ENCODE results near the gene KRT79.

The KRT79 gene

GRCh38 chr12:52832985-52833905 lies 866 bp downstream of the KRT79 start:
- DNase-seq = peak; percentile 47

GRCh38 chr12:52832451-52832850 lies 1.7 kb downstream of the KRT79 start:
- DNase-seq = peak; percentile 30

- peak; percentile 34 for DNase-seq
Measured at GRCh38 chr12:52831251-52831650, 2.9 kb downstream of the KRT79 start.

DNA sequence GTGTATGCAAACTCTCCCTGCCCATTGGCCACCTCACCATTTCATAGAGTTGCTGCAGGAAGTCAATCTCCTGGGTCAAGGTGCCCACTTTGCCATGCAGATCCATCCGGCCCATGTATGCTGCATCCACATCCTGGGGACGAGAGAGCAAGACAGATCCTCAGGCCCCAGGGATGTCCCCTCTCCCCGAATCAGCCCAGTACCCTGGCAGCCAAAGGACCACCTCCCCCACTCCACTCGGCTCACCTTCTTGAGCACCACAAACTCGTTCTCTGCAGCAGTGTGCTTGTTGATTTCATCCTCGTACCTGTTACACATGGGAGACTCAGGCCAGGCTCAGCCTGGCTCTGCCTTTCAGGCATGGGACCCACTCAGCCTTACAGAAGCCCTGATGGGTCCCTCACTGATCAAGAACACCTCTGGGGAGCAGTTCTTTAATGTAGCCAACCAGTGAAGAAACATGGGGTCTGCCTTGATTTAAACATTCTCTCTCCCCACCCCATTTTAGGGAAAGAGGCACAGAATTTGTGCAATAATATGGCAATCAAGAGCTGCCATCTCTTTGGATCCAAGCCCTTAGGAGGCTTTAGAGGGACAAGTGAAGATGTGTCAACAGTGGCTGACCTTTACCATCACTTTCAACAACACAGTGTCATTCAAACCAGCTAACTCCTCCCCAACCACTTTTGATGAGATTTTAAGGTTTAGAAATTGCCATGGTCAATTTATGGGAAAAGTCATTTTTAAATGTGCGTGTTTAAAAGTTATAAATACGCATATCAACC lies 3.9 kb downstream of the KRT79 start:
- DNase-seq = no peak

DNA sequence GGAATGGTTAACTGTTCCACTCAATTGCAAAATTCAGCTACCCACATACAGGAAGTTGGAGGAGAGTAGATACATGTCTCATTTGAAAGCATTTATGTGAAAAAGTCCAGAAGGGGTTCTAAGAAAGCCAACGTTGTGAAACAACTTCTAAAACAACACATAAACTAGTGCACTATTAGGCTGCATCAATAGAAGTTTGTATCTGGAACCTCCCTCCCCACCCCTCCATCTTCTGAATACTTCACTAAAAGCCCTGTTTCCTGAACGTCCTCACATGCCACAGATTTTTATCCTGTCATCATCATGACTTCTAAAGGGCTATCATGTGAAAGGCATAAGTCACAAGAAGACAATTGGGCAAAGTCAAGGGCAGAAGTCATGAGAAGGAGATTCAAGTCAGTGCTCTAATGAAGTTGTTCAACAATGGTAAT lies 5.5 kb downstream of the KRT79 start:
- DNase-seq = no peak

DNA sequence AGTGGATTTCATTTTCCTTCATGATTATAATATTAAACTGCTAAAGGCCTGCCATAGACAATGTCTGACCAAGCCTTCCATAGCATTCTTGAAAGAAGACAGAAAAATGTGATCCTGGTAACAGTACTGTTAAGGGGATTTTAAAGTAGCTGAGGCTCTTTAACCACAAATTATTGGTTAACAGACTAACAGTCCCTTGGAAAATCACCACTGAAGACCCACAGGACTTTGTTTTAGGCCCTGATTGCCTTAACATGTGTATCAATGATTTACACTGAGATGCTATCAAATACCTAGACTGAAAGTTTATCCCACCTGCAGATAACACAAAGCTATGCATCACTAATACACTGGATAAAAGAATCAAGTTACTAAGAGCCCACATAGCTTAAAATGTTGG lies 6.0 kb downstream of the KRT79 start:
- DNase-seq = no peak

DNA sequence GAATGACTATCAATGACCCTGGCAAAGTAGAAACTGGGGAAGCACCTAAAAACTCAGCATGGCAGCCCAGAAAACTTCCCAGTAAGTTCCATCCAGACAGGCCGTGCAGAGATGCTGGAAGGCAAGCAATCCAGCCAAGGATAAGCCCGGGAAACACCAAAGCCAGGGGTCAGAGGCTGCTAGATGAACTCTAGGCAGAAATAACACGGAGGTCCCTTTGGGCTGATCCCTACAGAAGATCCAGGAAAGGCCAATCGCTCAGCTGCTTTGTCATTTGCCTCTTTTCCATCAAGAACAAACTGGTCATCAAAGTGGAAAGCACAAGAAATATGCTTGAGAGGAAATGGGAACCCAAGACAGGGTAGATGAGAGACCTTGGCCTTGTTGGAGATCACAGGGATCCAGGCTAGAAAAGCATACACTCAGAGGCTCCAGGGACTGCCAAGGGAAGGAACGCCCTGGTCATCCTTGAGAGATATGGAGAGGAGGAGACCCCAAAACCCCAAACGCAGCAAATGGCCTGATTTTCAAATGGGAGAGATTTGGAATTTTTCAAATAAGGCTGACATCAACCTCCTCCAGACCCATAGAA lies 6.5 kb downstream of the KRT79 start:
- no peak for DNase-seq

DNA sequence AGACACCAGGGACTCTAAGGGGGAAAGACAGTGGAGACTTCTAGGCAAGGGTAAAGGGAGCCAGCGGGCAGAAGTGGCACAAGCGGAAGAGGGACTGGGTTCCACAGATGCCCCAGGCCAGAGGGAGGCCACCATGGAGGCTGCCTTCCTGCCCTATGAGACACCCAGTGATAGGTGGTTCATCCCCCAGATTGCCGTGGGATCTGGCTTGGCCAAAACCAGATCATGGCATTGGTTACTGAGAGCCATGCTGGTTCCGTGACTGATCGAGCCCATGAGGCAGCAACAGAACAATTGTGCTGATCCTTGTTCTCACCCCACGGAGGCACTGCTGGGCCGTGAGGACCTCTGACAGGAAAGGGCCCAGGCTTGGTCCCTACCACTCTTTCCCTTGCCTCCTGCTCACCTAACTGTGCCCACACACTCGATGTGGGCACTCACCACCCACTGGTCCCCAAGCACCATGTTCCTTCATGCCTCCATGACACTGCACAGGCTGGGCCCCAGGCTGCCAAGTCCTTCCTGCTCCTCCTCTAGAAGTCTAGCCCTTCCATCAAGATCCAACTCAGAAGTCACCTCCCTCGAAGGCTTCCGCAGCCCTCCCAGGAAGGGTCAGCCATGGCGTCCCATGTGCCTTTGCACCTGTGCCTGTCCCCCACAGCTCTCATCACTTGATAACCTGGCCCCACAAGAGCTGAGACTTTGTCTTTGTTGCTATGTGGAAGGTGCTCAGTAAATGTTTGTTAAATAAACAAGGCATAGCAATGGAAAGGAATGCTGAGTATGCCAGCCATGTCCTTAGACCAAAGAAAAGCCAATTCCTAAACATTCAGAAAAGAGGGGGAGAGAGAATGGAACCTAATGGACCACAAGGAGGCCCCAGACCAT lies 7.3 kb downstream of the KRT79 start:
- no peak for DNase-seq

DNA sequence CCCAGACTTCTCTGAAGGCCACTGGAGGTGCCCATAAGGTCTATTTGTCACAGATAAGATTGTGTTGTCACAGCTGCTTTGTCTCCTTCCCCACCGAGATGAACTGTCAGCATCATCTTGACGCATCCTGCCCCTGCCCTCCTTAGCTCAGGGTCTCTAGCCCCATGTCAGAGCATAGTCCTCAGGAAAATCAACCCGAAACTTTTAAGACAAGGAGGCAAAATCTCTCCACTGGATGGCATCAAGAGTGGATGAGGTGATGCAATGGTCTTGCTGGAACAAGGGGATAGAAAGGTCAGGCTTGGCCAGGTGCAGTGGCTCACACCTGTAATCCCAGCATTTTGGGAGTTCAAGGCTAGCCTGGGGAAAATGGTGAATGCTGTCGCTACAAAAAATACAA lies 8.2 kb downstream of the KRT79 start:
- DNase-seq = no peak

DNA sequence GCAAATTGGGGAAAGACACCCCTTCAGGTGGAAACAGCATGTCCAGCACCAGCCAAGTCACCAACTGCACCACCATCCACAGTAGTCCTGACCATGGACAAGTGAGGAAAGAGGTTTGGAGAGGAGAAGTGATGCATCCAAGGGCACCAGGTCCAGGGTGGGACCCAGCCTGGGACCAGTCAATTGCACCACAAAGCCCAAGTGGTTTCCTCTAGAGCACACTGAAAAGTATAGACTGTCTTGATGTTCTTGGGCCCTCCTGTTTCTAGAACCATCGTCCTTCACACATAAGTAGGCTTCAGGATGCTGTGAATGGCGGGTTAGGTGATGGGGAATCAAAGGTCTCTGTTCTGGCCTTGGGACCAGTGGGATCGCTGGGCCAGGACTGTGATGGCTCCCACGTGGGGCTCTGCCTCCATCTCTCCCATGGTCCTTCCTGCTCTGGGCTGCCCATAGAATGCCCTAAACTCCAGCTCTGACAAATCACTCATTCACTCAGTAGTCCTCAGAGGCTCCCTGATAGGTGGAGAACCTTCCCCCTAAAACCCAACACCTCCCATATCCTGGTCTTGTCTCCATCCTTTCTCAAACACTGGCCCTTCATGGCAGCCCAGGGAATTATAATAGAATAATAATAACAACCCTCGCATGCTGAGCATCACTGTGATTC lies 9.2 kb downstream of the KRT79 start:
- DNase-seq = no peak

DNA sequence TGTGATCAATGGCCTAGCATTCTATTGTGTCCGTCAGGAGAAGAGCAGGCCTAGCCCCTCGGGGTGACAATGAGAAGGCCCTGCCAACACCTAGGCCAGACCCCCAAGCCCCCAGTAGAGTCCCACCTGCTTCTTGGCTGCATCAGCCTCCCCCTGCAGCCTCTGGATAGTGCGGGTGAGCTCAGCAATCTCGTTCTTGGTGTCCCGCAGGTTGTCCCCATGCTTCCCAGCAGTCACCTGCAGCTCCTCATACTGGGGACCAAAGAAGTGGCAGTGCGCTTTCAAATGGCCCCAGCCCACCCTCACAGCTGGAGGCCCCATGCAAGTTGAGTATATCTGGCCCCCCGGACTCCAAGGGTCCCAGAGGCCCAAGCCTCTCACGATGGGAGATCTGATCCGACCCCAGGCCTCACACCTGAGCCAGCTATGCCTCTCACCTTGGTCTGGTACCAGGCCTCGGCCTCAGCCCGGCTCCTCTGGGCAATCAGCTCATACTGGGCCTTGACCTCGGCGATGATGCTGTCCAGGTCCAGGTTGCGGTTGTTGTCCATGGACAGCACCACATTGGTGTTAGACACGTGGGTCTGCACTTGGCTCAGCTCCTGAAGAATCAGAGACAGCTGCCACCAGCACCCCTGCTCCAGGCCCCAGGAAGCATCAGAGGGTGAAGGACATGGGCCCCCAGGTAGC lies 10.2 kb downstream of the KRT79 start:
- DNase-seq = no peak

GRCh38 chr12:52822771-52823510 lies 11.2 kb downstream of the KRT79 start:
- no peak for DNase-seq

GRCh38 chr12:52821826-52822660 lies 12.1 kb downstream of the KRT79 start:
- DNase-seq = no peak

DNA sequence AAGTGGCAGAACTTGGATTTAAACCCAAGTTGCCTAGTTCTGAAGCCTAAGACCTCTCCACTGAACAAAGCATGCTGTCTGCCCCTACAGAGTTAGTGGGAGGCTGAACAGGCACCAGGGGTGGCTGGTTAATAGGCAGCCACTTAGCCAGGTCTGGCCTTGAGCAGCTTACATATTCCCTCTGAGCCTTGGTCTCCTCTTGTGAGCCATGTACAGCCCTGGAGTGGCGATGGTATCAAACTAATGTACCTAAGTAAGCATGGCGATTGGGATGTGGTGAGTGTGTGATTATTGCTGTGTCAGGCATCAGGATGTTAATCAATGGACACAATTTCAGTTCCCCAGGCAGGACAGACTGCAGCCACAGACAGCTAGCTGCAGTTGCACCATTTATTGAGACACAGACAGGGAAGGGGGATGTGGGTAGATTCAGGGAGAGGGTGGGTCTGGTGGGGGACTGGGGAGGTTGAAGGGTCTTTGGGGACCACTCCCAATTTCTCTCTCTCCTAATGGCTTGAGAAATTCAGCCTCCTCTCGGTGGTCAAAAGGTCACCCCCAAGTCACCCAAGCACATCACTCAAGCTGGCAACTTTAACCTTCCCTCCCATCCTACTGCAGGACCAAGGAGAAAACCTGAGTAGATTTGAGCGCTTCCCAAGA lies 12.9 kb downstream of the KRT79 start:
- DNase-seq = no peak

DNA sequence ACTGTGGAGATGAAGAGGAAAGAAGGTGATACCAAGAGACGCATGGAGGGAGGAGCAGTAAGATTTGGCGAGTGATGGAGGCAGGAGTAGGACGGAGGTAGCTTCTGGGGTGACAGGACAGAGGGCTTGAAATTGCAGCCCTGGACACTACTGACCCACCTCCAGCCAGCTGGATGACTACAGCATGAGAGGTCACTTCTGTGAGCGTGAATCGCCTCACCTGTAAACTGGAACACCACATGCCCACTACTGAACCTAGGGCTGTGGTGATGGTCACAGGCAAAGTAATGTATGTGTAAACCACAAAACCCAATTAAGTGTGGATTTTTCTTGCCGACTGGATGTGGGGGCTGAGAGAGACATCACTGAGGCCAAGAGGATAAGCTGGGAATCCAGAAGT lies 13.6 kb downstream of the KRT79 start:
- no peak for DNase-seq

DNA sequence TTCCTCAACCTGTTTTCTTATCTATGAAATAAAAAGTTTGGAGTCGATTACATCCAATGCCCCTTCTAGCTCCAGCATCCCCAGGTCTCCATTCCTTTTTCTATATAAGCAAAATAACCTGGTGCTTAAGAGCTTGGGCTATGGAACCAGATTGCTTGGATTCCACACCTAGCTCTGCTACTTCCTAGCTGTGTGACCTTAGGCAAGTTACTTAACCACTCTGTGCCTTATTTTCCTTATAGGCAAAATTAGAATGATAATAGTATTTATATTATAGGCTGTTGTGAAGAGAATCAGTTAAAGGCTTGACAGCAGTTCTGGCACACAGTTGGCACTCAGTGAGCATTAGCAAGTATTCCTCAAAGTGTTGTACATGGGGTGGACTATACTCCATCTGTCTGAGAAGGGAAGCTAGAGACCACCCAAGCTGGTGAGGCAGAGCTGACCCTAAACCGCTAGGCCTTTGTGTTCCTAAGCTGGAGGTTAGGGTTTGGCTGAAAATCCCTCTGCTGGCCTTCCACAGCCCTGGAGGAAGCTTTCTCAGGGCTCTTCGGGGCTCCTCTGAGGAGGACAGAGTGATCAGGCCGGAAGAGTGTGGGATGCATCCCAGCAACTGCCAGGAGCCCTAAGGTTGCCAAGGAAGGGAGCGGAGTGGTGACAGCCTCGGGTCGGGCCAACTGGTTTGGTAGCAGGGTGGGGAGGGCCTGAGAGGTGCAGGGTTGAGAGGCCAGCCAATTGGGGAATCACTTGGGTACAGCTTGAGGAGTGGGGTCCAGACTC lies 14.2 kb downstream of the KRT79 start:
- DNase-seq = no peak

GRCh38 chr12:52818887-52819420 lies 15.2 kb downstream of the KRT79 start:
- no peak for DNase-seq

GRCh38 chr12:52818388-52818787 lies 15.7 kb downstream of the KRT79 start:
- DNase-seq = no peak
